Tibial nerve (tissue), 3 donors: ENCODE data around the gene HYDIN.

ENCODE experiments used
- POLR2A ChIP-seq, 2 donors: fragments of 450-650 bp; IDR thresholded peaks; one replicate each; pipeline ENCODE4 v1.6.1; 2017; ENCODE audit warnings: antibody characterized with exemption in 2 of 2, mild to moderate bottlenecking in 2 of 2, moderate library complexity in 2 of 2
- TF ChIP-seq, protein P1 (sequence below), 5 experiments: fragments of 200-600 bp in 3 of 5; fragments of 450-650 bp in 2 of 5; sonication (generic) in 3 of 5; IDR thresholded peaks; one replicate each; pipeline ENCODE4 v1.5.1; 2016 to 2019; ENCODE audit warnings: antibody characterized with exemption in 5 of 5, mild to moderate bottlenecking in 3 of 5, moderate library complexity in 2 of 5

GRCh38 chr16:70769131-70769530, 461.4 kb downstream of the HYDIN start:
- no peak for TF ChIP-seq POLR2A (IDR thresholded peaks at IDR 0.05)
- TF ChIP-seq, protein P1, sequence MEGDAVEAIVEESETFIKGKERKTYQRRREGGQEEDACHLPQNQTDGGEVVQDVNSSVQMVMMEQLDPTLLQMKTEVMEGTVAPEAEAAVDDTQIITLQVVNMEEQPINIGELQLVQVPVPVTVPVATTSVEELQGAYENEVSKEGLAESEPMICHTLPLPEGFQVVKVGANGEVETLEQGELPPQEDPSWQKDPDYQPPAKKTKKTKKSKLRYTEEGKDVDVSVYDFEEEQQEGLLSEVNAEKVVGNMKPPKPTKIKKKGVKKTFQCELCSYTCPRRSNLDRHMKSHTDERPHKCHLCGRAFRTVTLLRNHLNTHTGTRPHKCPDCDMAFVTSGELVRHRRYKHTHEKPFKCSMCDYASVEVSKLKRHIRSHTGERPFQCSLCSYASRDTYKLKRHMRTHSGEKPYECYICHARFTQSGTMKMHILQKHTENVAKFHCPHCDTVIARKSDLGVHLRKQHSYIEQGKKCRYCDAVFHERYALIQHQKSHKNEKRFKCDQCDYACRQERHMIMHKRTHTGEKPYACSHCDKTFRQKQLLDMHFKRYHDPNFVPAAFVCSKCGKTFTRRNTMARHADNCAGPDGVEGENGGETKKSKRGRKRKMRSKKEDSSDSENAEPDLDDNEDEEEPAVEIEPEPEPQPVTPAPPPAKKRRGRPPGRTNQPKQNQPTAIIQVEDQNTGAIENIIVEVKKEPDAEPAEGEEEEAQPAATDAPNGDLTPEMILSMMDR (IDR thresholded peaks at IDR 0.05) = no peak
